Activated T-cell treated with anti-CD3 and anti-CD28 coated beads, Interleukin-2, amount 50 U/mL, for 48 hours (primary cell): ENCODE measurements around the gene DIP2A.

ENCODE experiments used
- DNase-seq, 2 experiments: peaks; one replicate each; pipeline ENCODE4 v3.0.0-alpha.2; 2020

The DIP2A gene

GRCh38 chr21:46538262-46538661, 79.6 kb downstream of the DIP2A start:
- DNase-seq, result no peak

GRCh38 chr21:46538851-46539666, 80.4 kb downstream of the DIP2A start:
- no peak for DNase-seq

GRCh38 chr21:46540087-46540710, 81.5 kb downstream of the DIP2A start:
- DNase-seq, result no peak

GRCh38 chr21:46542588-46543124, 84.0 kb downstream of the DIP2A start:
- DNase-seq, result no peak

- peak in 1 of 2 experiments; percentile 12 for DNase-seq
These were observed 84.6 kb downstream of the DIP2A start for GRCh38 chr21:46543306-46543705.

GRCh38 chr21:46544003-46544402, 85.3 kb downstream of the DIP2A start:
- DNase-seq, result no peak

GRCh38 chr21:46544824-46545223, 86.1 kb downstream of the DIP2A start:
- DNase-seq, result no peak

GRCh38 chr21:46545363-46545762, 86.7 kb downstream of the DIP2A start:
- no peak for DNase-seq

GRCh38 chr21:46545911-46546310, 87.2 kb downstream of the DIP2A start:
- no peak for DNase-seq

GRCh38 chr21:46546799-46547198, 88.1 kb downstream of the DIP2A start:
- no peak for DNase-seq

GRCh38 chr21:46549650-46550049, 91.0 kb downstream of the DIP2A start:
- DNase-seq, result no peak

- DNase-seq, result no peak
These were observed 91.6 kb downstream of the DIP2A start for GRCh38 chr21:46550116-46550941.

GRCh38 chr21:46551636-46552241, 93.0 kb downstream of the DIP2A start:
- DNase-seq, result peak; percentile 67 to 75

GRCh38 chr21:46552274-46552673, 93.6 kb downstream of the DIP2A start:
- DNase-seq, result peak in 1 of 2 experiments; percentile 16

GRCh38 chr21:46552865-46553379, 94.2 kb downstream of the DIP2A start:
- peak in 1 of 2 experiments; percentile 13 for DNase-seq

GRCh38 chr21:46553993-46554392, 95.3 kb downstream of the DIP2A start:
- no peak for DNase-seq

- DNase-seq, result no peak
These were observed 95.9 kb downstream of the DIP2A start for GRCh38 chr21:46554431-46555224.

- no peak for DNase-seq
These were observed 96.5 kb downstream of the DIP2A start for GRCh38 chr21:46555225-46555617.

- no peak for DNase-seq
These were observed 97.0 kb downstream of the DIP2A start for GRCh38 chr21:46555678-46556077.

- DNase-seq, result no peak
These were observed 98.1 kb downstream of the DIP2A start for GRCh38 chr21:46556802-46557201.

- no peak for DNase-seq
These were observed 98.8 kb downstream of the DIP2A start for GRCh38 chr21:46557469-46557868.

- DNase-seq, result no peak
These were observed 99.3 kb downstream of the DIP2A start for GRCh38 chr21:46557919-46558392.
